GM18505 (cell line): Measurements from ENCODE around the gene USP2.

Experiments
- ATAC-seq: cut with Tn5 transposase; IDR thresholded peaks from one replicate; pipeline ENCODE4 v1.9.1; 2021; ENCODE audit not compliant: unreplicated experiment
- POLR2A ChIP-seq: IDR thresholded peaks from 4 replicates; pipeline ENCODE4 v1.6.1; 2011; ENCODE audit warnings: borderline replicate concordance; ENCODE audit not compliant: insufficient read depth, insufficient read length; ENCODE audit errors: extremely low read depth

Gene USP2

DNA sequence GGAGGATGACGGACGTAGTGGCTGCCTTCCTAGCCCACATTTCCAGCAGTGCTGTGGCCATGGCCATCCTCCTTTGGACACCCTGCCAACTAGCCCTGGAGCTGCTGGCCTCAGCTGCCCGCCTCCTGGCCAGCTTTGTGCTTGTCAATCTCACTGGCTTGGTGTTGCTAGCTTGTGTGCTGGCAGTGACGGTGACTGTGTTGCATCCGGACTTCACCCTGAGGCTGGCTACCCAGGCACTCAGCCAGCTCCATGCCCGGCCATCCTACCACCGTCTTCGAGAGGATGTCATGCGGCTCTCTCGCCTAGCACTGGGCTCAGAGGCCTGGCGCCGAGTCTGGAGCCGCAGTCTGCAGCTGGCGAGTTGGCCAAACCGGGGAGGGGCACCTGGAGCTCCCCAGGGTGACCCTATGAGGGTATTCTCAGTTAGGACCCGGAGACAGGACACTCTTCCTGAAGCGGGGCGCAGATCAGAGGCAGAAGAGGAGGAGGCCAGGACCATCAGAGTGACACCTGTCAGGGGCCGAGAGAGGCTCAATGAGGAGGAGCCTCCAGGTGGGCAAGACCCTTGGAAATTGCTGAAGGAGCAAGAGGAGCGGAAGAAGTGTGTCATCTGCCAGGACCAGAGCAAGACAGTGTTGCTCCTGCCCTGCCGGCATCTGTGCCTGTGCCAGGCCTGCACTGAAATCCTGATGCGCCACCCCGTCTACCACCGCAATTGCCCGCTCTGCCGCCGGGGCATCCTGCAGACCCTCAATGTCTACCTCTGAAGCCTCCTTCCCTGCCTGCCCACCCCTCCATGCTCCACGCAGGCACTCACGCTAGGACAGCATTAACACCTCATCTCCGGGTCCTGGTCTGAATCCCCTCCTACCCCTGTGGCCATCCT, 45.6 kb downstream of the USP2 start:
- ATAC-seq: no peak
- no peak for TF ChIP-seq POLR2A

GRCh38 chr11:119335091-119335654, 46.3 kb downstream of the USP2 start:
- no peak for ATAC-seq
- no peak for TF ChIP-seq POLR2A

GRCh38 chr11:119334174-119334930, 47.1 kb downstream of the USP2 start, which contains the start of gene RNF26:
RNF26 (plus strand) TSS chr11:119334527; CDS start chr11:119335123, 596 bp downstream.
- peak; percentile 76 for TF ChIP-seq POLR2A
- peak; percentile 88 for ATAC-seq

GRCh38 chr11:119332111-119332765, 49.3 kb downstream of the USP2 start:
- no peak for ATAC-seq

DNA sequence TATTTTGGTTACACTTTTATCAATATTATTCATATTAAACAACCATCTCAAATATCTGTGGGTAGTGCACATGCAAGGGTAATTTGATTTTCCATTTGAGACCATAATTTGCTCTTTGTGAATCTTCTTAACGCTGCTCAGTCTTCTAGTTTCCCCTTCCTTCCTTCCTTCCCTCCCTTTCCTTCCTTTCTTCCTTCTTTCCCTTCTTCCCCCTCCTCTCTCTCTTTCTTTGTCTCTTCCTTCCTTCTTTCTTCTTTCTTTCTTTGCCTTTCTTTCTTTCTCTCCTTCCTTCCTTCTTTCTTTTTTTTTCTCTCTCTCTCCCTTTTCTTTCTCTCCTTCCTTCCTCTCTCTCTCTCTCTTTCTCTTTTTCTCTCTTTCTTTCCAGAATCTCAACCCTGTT, 51.3 kb downstream of the USP2 start:
- no peak for TF ChIP-seq POLR2A
- no peak for ATAC-seq

More at GRCh38 chr11:119332111-119332765, 49.3 kb downstream of the USP2 start:
- TF ChIP-seq POLR2A: no peak

- no peak for ATAC-seq
- TF ChIP-seq POLR2A: no peak
Observed at GRCh38 chr11:119329320-119329719, 52.2 kb downstream of the USP2 start.

- TF ChIP-seq POLR2A: no peak
- ATAC-seq: no peak
Observed at GRCh38 chr11:119324189-119324588, 57.3 kb downstream of the USP2 start.

DNA sequence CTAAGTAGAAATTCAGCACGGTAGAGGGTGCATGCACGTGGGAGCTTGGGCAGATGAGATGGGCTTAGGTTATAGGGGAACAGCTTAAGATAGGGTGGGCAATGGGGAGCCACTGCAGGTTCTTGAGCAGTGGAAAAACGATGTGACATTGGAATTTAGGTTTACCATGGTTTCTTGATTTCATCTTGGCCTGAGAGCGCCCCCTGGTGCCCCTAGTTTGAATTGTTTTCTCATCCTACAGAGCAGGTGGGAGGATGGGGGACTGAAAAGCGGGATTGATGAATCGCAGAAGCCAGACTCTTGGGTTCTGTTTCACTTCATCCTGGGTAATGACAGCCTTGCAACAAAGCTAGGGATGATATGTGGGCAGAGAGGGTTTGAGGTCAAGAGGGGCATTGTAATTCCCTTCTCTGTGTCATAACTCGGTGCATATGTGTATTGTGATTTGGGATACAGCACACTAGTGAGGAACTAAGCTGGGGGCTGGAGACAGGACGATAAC, 57.9 kb downstream of the USP2 start:
- TF ChIP-seq POLR2A: no peak
- ATAC-seq: no peak

GRCh38 chr11:119322921-119323531, 58.5 kb downstream of the USP2 start:
- no peak for ATAC-seq
- no peak for TF ChIP-seq POLR2A

GRCh38 chr11:119322360-119322739, 59.1 kb downstream of the USP2 start:
- TF ChIP-seq POLR2A: no peak
- ATAC-seq: no peak

DNA sequence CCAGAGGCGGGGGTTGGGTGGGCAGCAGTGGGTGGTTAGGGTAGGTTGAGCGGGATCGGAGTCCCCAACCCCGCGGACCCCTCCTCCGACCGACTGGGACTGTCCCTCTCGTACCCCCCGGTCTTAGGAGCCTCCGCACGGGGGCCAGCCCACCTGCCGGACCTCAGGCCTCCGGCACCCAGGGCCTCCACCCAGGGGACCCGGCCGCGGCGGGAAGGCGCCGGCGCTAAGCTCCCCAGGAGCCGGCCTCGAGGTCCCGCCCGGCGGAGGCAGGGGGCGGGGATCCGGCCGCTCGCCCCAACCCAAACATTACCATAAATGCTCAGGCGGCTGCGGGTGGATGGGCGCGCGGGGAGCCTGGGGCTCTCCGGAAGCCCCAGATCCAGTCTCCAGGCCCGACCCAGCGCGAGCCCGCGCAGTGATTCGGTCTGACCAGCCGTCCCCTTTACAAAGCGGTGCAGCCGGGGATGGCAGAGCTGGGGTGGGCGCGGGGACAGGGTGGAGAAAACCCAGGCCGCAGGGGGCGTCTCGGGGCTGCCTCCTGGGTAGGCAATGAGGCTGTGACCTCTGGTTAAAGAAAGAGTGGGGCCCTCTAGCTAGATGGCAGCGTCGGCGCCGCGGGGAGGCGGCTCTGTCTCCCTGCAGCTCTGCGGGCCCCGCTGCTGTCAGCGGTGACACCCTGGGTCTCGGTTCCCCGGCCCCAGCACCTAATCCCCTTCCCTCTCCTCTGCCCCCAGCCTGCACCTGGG, 60.5 kb downstream of the USP2 start:
- peak; percentile 50 for ATAC-seq
- TF ChIP-seq POLR2A: peak; percentile 65
